Astrocyte of the spinal cord (primary cell): ENCODE results near the gene KLHL36.

ENCODE experiments used
- DNase-seq: peaks from one replicate; pipeline ENCODE4 v3.0.0; 2011; ENCODE audit warnings: low read depth, low spot score
- H3K4me3 ChIP-seq: 2 replicates; pipeline ENCODE4 v1.5.1; 2011; ENCODE audit warnings: low read depth, mild to moderate bottlenecking, low read length, moderate library complexity
- CTCF ChIP-seq: IDR thresholded peaks from 2 replicates; pipeline ENCODE4 v1.5.1; 2012; ENCODE audit warnings: low read depth, mild to moderate bottlenecking, low read length, inconsistent platforms
- in situ Hi-C: cut with HindIII; loops from 2 replicates; pipeline ENCODE4 v1.10.0; 2017; ENCODE audit warnings: low sequenced_read_pairs

KLHL36 gene

GRCh38 chr16:84641643-84642358, 6.5 kb upstream of the KLHL36 start:
- DNase-seq = no peak
- in situ Hi-C loops = no loop called here
- no peak overlapping the region for H3K4me3 ChIP-seq
- TF ChIP-seq CTCF = no peak

GRCh38 chr16:84643180-84643583, 5.1 kb upstream of the KLHL36 start:
- in situ Hi-C loops = no loop called here
- no peak for TF ChIP-seq CTCF
- peak; percentile 84 for DNase-seq
- no peak overlapping the region for H3K4me3 ChIP-seq

- no peak overlapping the region for H3K4me3 ChIP-seq
- TF ChIP-seq CTCF = no peak
- in situ Hi-C loops = no loop called here
- no peak for DNase-seq
Observed at GRCh38 chr16:84643674-84644073, 4.6 kb upstream of the KLHL36 start.

- no peak for TF ChIP-seq CTCF
- H3K4me3 ChIP-seq = peak overlapping the region; percentile 61
- in situ Hi-C loops = no loop called here
- no peak for DNase-seq
Observed at GRCh38 chr16:84648595-84649510, 542 bp downstream of the KLHL36 start.

GRCh38 chr16:84649511-84649861, 1.2 kb downstream of the KLHL36 start:
- no peak for DNase-seq
- TF ChIP-seq CTCF = no peak
- H3K4me3 ChIP-seq = peak overlapping the region; percentile 61
- in situ Hi-C loops = no loop called here

GRCh38 chr16:84650062-84650991, 2.0 kb downstream of the KLHL36 start:
- peak; percentile 26 for DNase-seq
- in situ Hi-C loops = no loop called here

More at GRCh38 chr16:84650062-84650991, 2.0 kb downstream of the KLHL36 start:
- no peak for TF ChIP-seq CTCF
- no peak overlapping the region for H3K4me3 ChIP-seq
